Measurements from ENCODE around the gene ADAM33.

ADAM33 gene

DNA sequence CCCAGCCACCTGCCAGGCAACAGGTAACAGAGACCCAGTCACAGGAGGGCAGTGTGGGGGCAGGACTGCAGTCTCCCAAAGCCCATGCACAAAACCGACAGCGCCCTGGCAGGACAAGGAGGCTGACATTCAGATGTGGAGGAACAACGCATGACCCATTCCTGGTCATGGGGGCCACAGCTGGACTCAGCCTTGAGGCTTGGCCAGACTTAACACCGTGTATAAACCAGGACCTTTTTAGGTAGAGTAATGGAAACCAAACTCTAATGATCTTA lies 26.7 kb downstream of the ADAM33 start:
- no peak for DNase-seq (ENCODE audit: extremely low spot score)
- no peak for TF ChIP-seq ELF4 (IDR thresholded peaks at IDR 0.05)
- TF ChIP-seq L3MBTL2 (conservative IDR thresholded peaks at IDR 0.05): no peak
- TF ChIP-seq LEF1 (IDR thresholded peaks at IDR 0.05; ENCODE audit: borderline replicate concordance): no peak
- no peak for TF ChIP-seq SP1 (IDR thresholded peaks at IDR 0.05)
- no peak for TF ChIP-seq SUZ12 (IDR thresholded peaks at IDR 0.05)
- TF ChIP-seq TARDBP (IDR thresholded peaks at IDR 0.05): no peak
- TF ChIP-seq ARNT (IDR thresholded peaks at IDR 0.05): no peak
- no peak for TF ChIP-seq FOXA1 (IDR thresholded peaks at IDR 0.05)
- TF ChIP-seq BHLHE40 (IDR thresholded peaks at IDR 0.05; ENCODE audit: borderline replicate concordance): no peak
- TF ChIP-seq CTBP1 (IDR thresholded peaks at IDR 0.05; ENCODE audit: borderline replicate concordance): no peak
- no peak for TF ChIP-seq ZNF384 (IDR thresholded peaks at IDR 0.05)
- no peak for TF ChIP-seq FOXK2 (IDR thresholded peaks at IDR 0.05)
- TF ChIP-seq NFRKB (IDR thresholded peaks at IDR 0.05): no peak
- TF ChIP-seq HDGF (IDR thresholded peaks at IDR 0.05; ENCODE audit: borderline replicate concordance): no peak
- TF ChIP-seq FOXM1 (IDR thresholded peaks at IDR 0.05; ENCODE audit: borderline replicate concordance): no peak
- no peak for TF ChIP-seq PKNOX1 (IDR thresholded peaks at IDR 0.05)
- ChIA-PET CTCF (no interaction called here), POLR2A (no interaction called here)

GRCh38 chr20:3654326-3655130 lies 27.3 kb downstream of the ADAM33 start:
- TF ChIP-seq L3MBTL2 (conservative IDR thresholded peaks at IDR 0.05): no peak
- no peak for TF ChIP-seq SP1 (IDR thresholded peaks at IDR 0.05)
- no peak for TF ChIP-seq NFRKB (IDR thresholded peaks at IDR 0.05)
- TF ChIP-seq PKNOX1 (IDR thresholded peaks at IDR 0.05): no peak
- no peak for TF ChIP-seq TARDBP (IDR thresholded peaks at IDR 0.05)
- TF ChIP-seq FOXM1 (IDR thresholded peaks at IDR 0.05; ENCODE audit: borderline replicate concordance): no peak
- TF ChIP-seq ELF4 (IDR thresholded peaks at IDR 0.05): no peak
- no peak for TF ChIP-seq FOXA1 (IDR thresholded peaks at IDR 0.05)
- TF ChIP-seq CTBP1 (IDR thresholded peaks at IDR 0.05; ENCODE audit: borderline replicate concordance): no peak
- TF ChIP-seq ARNT (IDR thresholded peaks at IDR 0.05): no peak
- no peak for TF ChIP-seq BHLHE40 (IDR thresholded peaks at IDR 0.05; ENCODE audit: borderline replicate concordance)
- no peak for TF ChIP-seq FOXK2 (IDR thresholded peaks at IDR 0.05)
- TF ChIP-seq HDGF (IDR thresholded peaks at IDR 0.05; ENCODE audit: borderline replicate concordance): no peak
- TF ChIP-seq LEF1 (IDR thresholded peaks at IDR 0.05; ENCODE audit: borderline replicate concordance): no peak
- POLR2A ChIA-PET: no interaction called here
- CTCF ChIA-PET: no interaction called here
- no peak for DNase-seq (ENCODE audit: extremely low spot score)

DNA sequence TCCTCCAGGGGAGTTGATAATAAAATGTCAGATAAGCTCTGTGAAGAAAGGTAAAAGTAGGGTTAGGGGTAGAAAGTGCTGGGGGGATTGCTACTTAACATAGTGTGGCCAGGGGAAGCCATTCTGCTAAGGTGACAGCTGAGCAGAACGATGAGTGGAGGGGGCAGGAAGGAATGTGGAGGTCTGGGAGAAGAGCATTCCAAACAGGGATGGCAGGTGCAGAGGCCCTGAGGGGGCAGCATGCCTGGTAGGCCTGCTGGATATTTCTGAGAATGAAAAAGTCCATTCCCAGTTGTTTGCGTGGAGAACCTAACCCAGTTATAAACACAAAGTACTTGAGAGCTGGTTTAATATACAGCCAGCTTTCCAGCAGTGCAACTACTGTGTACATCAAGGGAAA lies 27.9 kb downstream of the ADAM33 start:
- ChIA-PET CTCF (no interaction called here), POLR2A (no interaction called here)
- TF ChIP-seq PKNOX1 (IDR thresholded peaks at IDR 0.05) (no peak), ZNF384 (IDR thresholded peaks at IDR 0.05) (no peak), FOXA1 (IDR thresholded peaks at IDR 0.05) (no peak), TARDBP (IDR thresholded peaks at IDR 0.05) (no peak), FOXM1 (IDR thresholded peaks at IDR 0.05; ENCODE audit: borderline replicate concordance) (no peak), CTBP1 (IDR thresholded peaks at IDR 0.05; ENCODE audit: borderline replicate concordance) (no peak), HDGF (IDR thresholded peaks at IDR 0.05; ENCODE audit: borderline replicate concordance) (no peak), L3MBTL2 (conservative IDR thresholded peaks at IDR 0.05) (no peak), BHLHE40 (IDR thresholded peaks at IDR 0.05; ENCODE audit: borderline replicate concordance) (no peak), ARNT (IDR thresholded peaks at IDR 0.05) (no peak), SP1 (IDR thresholded peaks at IDR 0.05) (no peak), SUZ12 (IDR thresholded peaks at IDR 0.05) (no peak), NFRKB (IDR thresholded peaks at IDR 0.05) (no peak), ELF4 (IDR thresholded peaks at IDR 0.05) (no peak)
- no peak for DNase-seq (ENCODE audit: extremely low spot score)

DNA sequence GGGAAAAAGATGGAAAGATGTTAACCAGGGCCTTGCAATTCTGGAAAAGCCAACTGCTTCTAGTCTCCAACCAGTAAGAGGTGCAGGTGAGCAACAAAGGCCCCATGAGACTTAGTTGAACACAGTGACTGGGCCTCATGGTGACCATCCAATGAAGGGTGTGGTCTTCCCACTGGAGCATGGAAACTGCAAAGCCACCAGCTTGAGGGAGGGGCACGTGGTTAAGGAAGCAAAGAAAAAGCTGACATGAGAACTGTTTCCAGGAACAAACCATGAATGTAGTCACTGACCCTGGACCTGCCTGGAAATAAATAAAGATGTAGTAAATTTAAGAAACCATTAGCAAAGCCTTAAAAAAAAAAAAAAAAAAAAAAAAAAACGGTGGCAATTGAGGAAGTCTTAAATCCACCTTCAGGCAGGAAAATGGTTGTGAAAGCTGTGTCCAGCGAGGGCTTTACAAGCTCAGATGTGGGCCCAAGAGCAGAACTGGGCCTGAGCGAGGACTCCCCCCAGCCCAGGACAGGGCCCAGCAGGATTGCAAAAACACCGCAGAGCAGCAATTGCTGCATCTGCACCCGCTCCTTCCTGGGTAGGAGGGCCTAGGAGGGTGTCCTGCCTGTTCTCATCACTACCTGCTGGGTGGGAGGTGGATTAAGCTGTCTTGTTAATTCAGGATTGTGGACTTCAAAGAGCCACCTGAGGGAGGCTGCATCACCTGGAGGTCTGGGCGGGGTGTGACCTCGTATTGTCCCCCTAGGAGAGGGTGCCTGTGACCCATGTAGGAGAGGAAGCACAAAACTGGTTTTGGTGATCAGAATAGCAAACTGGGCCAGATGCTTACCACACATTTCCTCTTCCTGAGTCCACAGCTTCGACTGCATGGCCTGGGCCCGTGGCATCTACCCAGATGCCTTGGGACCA lies 28.9 kb downstream of the ADAM33 start:
- TF ChIP-seq FOXK2 (IDR thresholded peaks at IDR 0.05): no peak
- TF ChIP-seq SUZ12 (IDR thresholded peaks at IDR 0.05): no peak
- TF ChIP-seq FOXA1 (IDR thresholded peaks at IDR 0.05): no peak
- no peak for TF ChIP-seq FOXM1 (IDR thresholded peaks at IDR 0.05; ENCODE audit: borderline replicate concordance)
- no peak for TF ChIP-seq HDGF (IDR thresholded peaks at IDR 0.05; ENCODE audit: borderline replicate concordance)
- TF ChIP-seq ELF4 (IDR thresholded peaks at IDR 0.05): no peak
- no peak for TF ChIP-seq NFRKB (IDR thresholded peaks at IDR 0.05)
- TF ChIP-seq ARNT (IDR thresholded peaks at IDR 0.05): no peak
- TF ChIP-seq TARDBP (IDR thresholded peaks at IDR 0.05): no peak
- TF ChIP-seq CTBP1 (IDR thresholded peaks at IDR 0.05; ENCODE audit: borderline replicate concordance): no peak
- TF ChIP-seq L3MBTL2 (conservative IDR thresholded peaks at IDR 0.05): no peak
- no peak for TF ChIP-seq LEF1 (IDR thresholded peaks at IDR 0.05; ENCODE audit: borderline replicate concordance)
- ChIA-PET CTCF (no interaction called here), POLR2A (no interaction called here)
- DNase-seq (ENCODE audit: extremely low spot score): no peak

DNA sequence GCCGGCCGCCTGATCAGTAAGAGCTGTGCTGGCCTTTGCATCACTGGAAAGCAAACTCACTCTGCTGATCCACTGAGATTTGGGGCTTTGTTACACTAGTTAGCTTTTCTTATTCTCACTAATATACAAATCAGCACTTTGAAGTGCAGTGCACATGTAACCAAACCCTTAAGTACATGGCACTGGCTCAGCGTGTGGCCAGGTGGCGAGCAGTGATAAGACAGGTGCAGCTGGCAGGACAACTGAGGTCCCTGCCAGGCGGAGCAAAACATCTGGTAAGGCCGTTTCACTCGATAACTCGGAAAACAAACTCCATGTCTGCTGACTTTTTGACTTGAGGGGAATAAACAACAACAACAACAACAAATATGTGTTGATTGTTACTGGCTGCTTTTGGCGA lies 29.6 kb downstream of the ADAM33 start:
- DNase-seq (ENCODE audit: extremely low spot score): no peak
- CTCF ChIA-PET: no interaction called here
- POLR2A ChIA-PET: no interaction called here
- TF ChIP-seq SUZ12 (IDR thresholded peaks at IDR 0.05) (no peak), FOXK2 (IDR thresholded peaks at IDR 0.05) (no peak), ARNT (IDR thresholded peaks at IDR 0.05) (no peak), ZNF384 (IDR thresholded peaks at IDR 0.05) (no peak), FOXA1 (IDR thresholded peaks at IDR 0.05) (no peak), ELF4 (IDR thresholded peaks at IDR 0.05) (no peak), SP1 (IDR thresholded peaks at IDR 0.05) (no peak), HDGF (IDR thresholded peaks at IDR 0.05; ENCODE audit: borderline replicate concordance) (no peak), BHLHE40 (IDR thresholded peaks at IDR 0.05; ENCODE audit: borderline replicate concordance) (no peak), NFRKB (IDR thresholded peaks at IDR 0.05) (no peak), L3MBTL2 (conservative IDR thresholded peaks at IDR 0.05) (no peak), CTBP1 (IDR thresholded peaks at IDR 0.05; ENCODE audit: borderline replicate concordance) (no peak), LEF1 (IDR thresholded peaks at IDR 0.05; ENCODE audit: borderline replicate concordance) (no peak), FOXM1 (IDR thresholded peaks at IDR 0.05; ENCODE audit: borderline replicate concordance) (no peak), PKNOX1 (IDR thresholded peaks at IDR 0.05) (no peak), TARDBP (IDR thresholded peaks at IDR 0.05) (no peak)

Measured in HEK293T (cell line).